IMR-90 (cell line): ENCODE measurements around the gene ZDHHC1. TPM values are rescaled to one million over a fixed set of nuclear protein-coding genes. Genes with fewer than 3 reads are reported as not detected.

Experiments used
- ATAC-seq: fragments of 200-7000 bp; cut with Tn5 transposase; 2 replicates; pipeline ENCODE4 v1.9.1; 2020; ENCODE audit warnings: low read depth, mild to moderate bottlenecking, moderate library complexity
- BruUV-seq: library from RNA; stranded (reverse); fragments of 400-500 nt; replicated peaks from 2 replicates; lab custom pipeline; 2021; lab: Mats Ljungman, UMichigan
- CTCF ChIA-PET: fragments of 300-600 bp; formaldehyde crosslinking; extraction: SDS; loops from one replicate; lab custom pipeline; 2021; ENCODE audit warnings: antibody characterized with exemption; lab: Yijun Ruan, JAX
- POLR2A ChIA-PET: fragments of 300-600 bp; sonication (Branson Sonifier 250); formaldehyde crosslinking; loops from one replicate; lab custom pipeline; 2022; ENCODE audit warnings: antibody characterized with exemption; ENCODE audit not compliant: unreplicated experiment; lab: Charles Lee
- DNase-seq: peaks from one replicate; pipeline ENCODE4 v3.0.0; 2013
- H2AFZ ChIP-seq: replicated peaks from 2 replicates; pipeline ENCODE3; 2013; ENCODE audit warnings: low read length, mild to moderate bottlenecking; ENCODE audit not compliant: poor library complexity
- H2AK5ac ChIP-seq: 2 replicates; pipeline ENCODE4 v1.6.1; 2013; ENCODE audit warnings: low read depth, low read length, inconsistent platforms
- H2AK9ac ChIP-seq: replicated peaks from 2 replicates; pipeline ENCODE3; 2013; ENCODE audit warnings: mild to moderate bottlenecking, low read depth, low read length, moderate library complexity; ENCODE audit not compliant: poor library complexity
- H2BK120ac ChIP-seq: 2 replicates; pipeline ENCODE4 v1.6.1; 2013; ENCODE audit warnings: low read depth, low read length, inconsistent platforms
- H2BK15ac ChIP-seq: 3 replicates; pipeline ENCODE4 v1.6.1; 2013; ENCODE audit warnings: low read depth, low read length, inconsistent platforms
- H2BK20ac ChIP-seq: 2 replicates; pipeline ENCODE4 v1.6.1; 2013; ENCODE audit warnings: low read depth, mild to moderate bottlenecking, inconsistent platforms, low read length, moderate library complexity
- H2BK5ac ChIP-seq: 2 replicates; pipeline ENCODE4 v1.6.1; 2013; ENCODE audit warnings: mild to moderate bottlenecking, low read depth, low read length, inconsistent platforms; ENCODE audit not compliant: poor library complexity, severe bottlenecking
- H3K14ac ChIP-seq: replicated peaks from 2 replicates; pipeline ENCODE4 v1.6.1; 2013; ENCODE audit warnings: low read depth, low read length, inconsistent platforms
- H3K18ac ChIP-seq: 2 replicates; pipeline ENCODE4 v1.6.1; 2013; ENCODE audit warnings: low read depth, low read length, control low read depth
- H3K23ac ChIP-seq: 2 replicates; pipeline ENCODE4 v1.6.1; 2013; ENCODE audit warnings: low read depth, low read length, inconsistent platforms
- H3K27ac ChIP-seq: 2 replicates; pipeline ENCODE4 v1.5.1; 2013; ENCODE audit warnings: mild to moderate bottlenecking, control low read depth, low read length; ENCODE audit not compliant: insufficient read depth
- H3K27me3 ChIP-seq: 2 replicates; pipeline ENCODE4 v1.6.1; 2013; ENCODE audit warnings: low read length; ENCODE audit not compliant: control insufficient read depth, insufficient read depth
- H3K36me3 ChIP-seq: 2 replicates; pipeline ENCODE4 v1.6.1; 2013; ENCODE audit warnings: low read length, mixed read lengths; ENCODE audit not compliant: control insufficient read depth, insufficient read depth
- H3K4ac ChIP-seq: 2 replicates; pipeline ENCODE4 v1.6.1; 2013; ENCODE audit warnings: low read depth, low read length, inconsistent platforms
- H3K4me1 ChIP-seq: 2 replicates; pipeline ENCODE4 v1.6.1; 2013; ENCODE audit warnings: low read length, mixed read lengths; ENCODE audit not compliant: control insufficient read depth, insufficient read depth
- H3K4me2 ChIP-seq: 2 replicates; pipeline ENCODE4 v1.6.1; 2013; ENCODE audit warnings: low read depth, mild to moderate bottlenecking, control low read depth, low read length, moderate library complexity
- H3K4me3 ChIP-seq: 2 replicates; pipeline ENCODE4 v1.5.1; 2013; ENCODE audit warnings: low read depth, mild to moderate bottlenecking, control low read depth, low read length, moderate library complexity; ENCODE audit not compliant: insufficient read depth
- H3K56ac ChIP-seq: 2 replicates; pipeline ENCODE4 v1.6.1; 2013; ENCODE audit warnings: low read length, inconsistent platforms; ENCODE audit not compliant: insufficient read depth; ENCODE audit errors: extremely low read depth
- H3K79me1 ChIP-seq, 2 experiments: 2 replicates each; pipeline ENCODE4 v1.6.1; 2013; ENCODE audit warnings: low read length in 2 of 2, inconsistent platforms in 1 of 2, low read depth in 1 of 2
- H3K9ac ChIP-seq: 2 replicates; pipeline ENCODE4 v1.6.1; 2013; ENCODE audit warnings: low read depth, low read length, control low read depth
- H3K9me1 ChIP-seq: 2 replicates; pipeline ENCODE4 v1.6.1; 2013; ENCODE audit warnings: low read length, inconsistent platforms; ENCODE audit not compliant: insufficient read depth
- H3K9me3 ChIP-seq: 2 replicates; pipeline ENCODE4 v1.6.1; 2013; ENCODE audit warnings: low read length; ENCODE audit not compliant: control insufficient read depth, insufficient read depth
- H4K20me1 ChIP-seq: 2 replicates; pipeline ENCODE4 v1.6.1; 2013; ENCODE audit warnings: low read length, inconsistent platforms; ENCODE audit not compliant: insufficient read depth
- H4K5ac ChIP-seq: 2 replicates; pipeline ENCODE4 v1.6.1; 2013; ENCODE audit warnings: mild to moderate bottlenecking, low read depth, low read length, control low read depth
- H4K8ac ChIP-seq, 2 experiments: 2 replicates each; pipeline ENCODE4 v1.6.1; 2013; ENCODE audit warnings: low read depth in 2 of 2, low read length in 2 of 2, control low read depth in 1 of 2, inconsistent platforms in 1 of 2
- H4K91ac ChIP-seq: 2 replicates; pipeline ENCODE4 v1.6.1; 2013; ENCODE audit warnings: low read depth, low read length, inconsistent platforms; ENCODE audit not compliant: insufficient read depth
- ELK1 ChIP-seq: fragments of 150-350 bp; IDR thresholded peaks from 2 replicates; pipeline ENCODE4 v1.6.1; 2016; ENCODE audit warnings: low read depth, mild to moderate bottlenecking, low read length, moderate library complexity, borderline replicate concordance
- FOS ChIP-seq: fragments of 150-350 bp; IDR thresholded peaks from 2 replicates; pipeline ENCODE4 v1.6.1; 2016; ENCODE audit warnings: low read depth, low read length
- WGBS, 2 experiments: methylation state at CpG; one replicate each; pipeline versions ENCODE4 v1.1.5 to v1.1.7; 2013; ENCODE audit warnings: missing lambda C conversion rate in 2 of 2; ENCODE audit not compliant: insufficient read length in 1 of 2; ENCODE audit errors: extremely low coverage in 2 of 2; 5-methylcytosine and 5-hydroxymethylcytosine counted together
- dilution Hi-C: fragments of 300-500 bp; cut with HindIII; formaldehyde crosslinking; loops from one replicate; pipeline ENCODE4 v1.14.3; 2018; ENCODE audit warnings: low sequenced_read_pairs; ENCODE audit not compliant: unreplicated experiment
- in situ Hi-C: fragments of 300-500 bp; cut with MboI; formaldehyde crosslinking; loops from 3 replicates; pipeline ENCODE4 v1.14.3; 2019; ENCODE audit warnings: low sequenced_read_pairs, inconsistent platforms, mixed read lengths
- intact Hi-C: fragments of 100-400 bp; cut with micrococcal nuclease; formaldehyde crosslinking; loops from 2 replicates; pipeline ENCODE4 v1.10.0; 2022
- polyA plus RNA-seq, 3 experiments: library from polyadenylated mRNA; depleted of rRNA; stranded (reverse); fragments of >200 nt; gene quantifications; 2 replicates each; pipeline ENCODE4 v1.2.3, GENCODE V29; 2012; ENCODE audit warnings: low replicate concordance in 1 of 3
- total RNA-seq: library from RNA; depleted of rRNA; stranded (reverse); fragments of >200 nt; gene quantifications from 2 replicates; pipeline ENCODE4 v1.2.3, GENCODE V29; 2012

ZDHHC1 gene
- total and polyA plus RNA-seq, 2 of the 4 experiments (the other 2 are of a cell fraction): 2.0 to 5.9 TPM

- Histone ChIP-seq H3K36me3 (peaks cover 20% of the 10 kb centered on the region; the same call in 1 of the 2 replicates), H3K27me3 (no peaks in the 10 kb centered on the region), H2BK5ac (no peak overlapping the region), H3K27ac (no peak overlapping the region), H3K4me3 (no peak overlapping the region), H2BK15ac (no peak overlapping the region), H3K4ac (no peak overlapping the region), H3K56ac (no peak overlapping the region), H4K91ac (no peak overlapping the region), H3K79me1 (peaks cover 7 to 54% of the 10 kb centered on the region in 2 experiments), H2AK9ac (no peak overlapping the region), H2AFZ (no peak overlapping the region), H4K5ac (no peak overlapping the region), H4K8ac (no peak overlapping the region), H4K20me1 (peaks cover 63% of the 10 kb centered on the region), H3K4me2 (no peak overlapping the region), H2BK20ac (no peak overlapping the region), H3K9me1 (peaks cover 11% of the 10 kb centered on the region; the same call in 1 of the 2 replicates), H2BK120ac (no peak overlapping the region), H3K14ac (no peak overlapping the region), H3K18ac (no peak overlapping the region), H3K23ac (no peak overlapping the region), H3K9ac (no peak overlapping the region), H3K9me3 (no peaks in the 10 kb centered on the region), H3K4me1 (peaks cover 32% of the 10 kb centered on the region), H2AK5ac (no peak overlapping the region)
- ChIA-PET POLR2A (interaction anchor here (0.6 kb wide), 1 partner anchor 25 kb away, joined by 4 read pairs; no protein-coding TSS in a partner anchor), CTCF (interaction anchor here (0.8 to 1.9 kb wide), 2 partner anchors 17 to 188 kb away, joined by 3 to 7 read pairs; no protein-coding TSS in a partner anchor)
- in situ Hi-C loops: no loop called here
- DNase-seq (no peak), ATAC-seq (no peak)
- WGBS, 2 experiments: no CpG with 5 or more reads among the region's 5 CpGs
- no peak for TF ChIP-seq FOS
- TF ChIP-seq ELK1: no peak
- intact Hi-C loops: no loop called here
- dilution Hi-C loops: no loop called here
- no TSS peak for BruUV-seq
Observed at GRCh38 chr16:67448580-67448979, 32.3 kb upstream of the ZDHHC1 start.
